NCI-H2081 (cell line): Measurements from ENCODE around the gene RASGRP4.
"Not testable (repeated sequence)": the region's sequence is repeated elsewhere in the genome, so short reads cannot be mapped to it uniquely, and the experiment has no call there.

ENCODE experiments used
- DNase-seq, 2 experiments: peaks; one replicate each; lab custom pipeline; 2025; lab: John Stamatoyannopoulos, UW

RASGRP4 gene, protein sequence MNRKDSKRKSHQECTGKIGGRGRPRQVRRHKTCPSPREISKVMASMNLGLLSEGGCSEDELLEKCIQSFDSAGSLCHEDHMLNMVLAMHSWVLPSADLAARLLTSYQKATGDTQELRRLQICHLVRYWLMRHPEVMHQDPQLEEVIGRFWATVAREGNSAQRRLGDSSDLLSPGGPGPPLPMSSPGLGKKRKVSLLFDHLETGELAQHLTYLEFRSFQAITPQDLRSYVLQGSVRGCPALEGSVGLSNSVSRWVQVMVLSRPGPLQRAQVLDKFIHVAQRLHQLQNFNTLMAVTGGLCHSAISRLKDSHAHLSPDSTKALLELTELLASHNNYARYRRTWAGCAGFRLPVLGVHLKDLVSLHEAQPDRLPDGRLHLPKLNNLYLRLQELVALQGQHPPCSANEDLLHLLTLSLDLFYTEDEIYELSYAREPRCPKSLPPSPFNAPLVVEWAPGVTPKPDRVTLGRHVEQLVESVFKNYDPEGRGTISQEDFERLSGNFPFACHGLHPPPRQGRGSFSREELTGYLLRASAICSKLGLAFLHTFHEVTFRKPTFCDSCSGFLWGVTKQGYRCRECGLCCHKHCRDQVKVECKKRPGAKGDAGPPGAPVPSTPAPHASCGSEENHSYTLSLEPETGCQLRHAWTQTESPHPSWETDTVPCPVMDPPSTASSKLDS

DNA sequence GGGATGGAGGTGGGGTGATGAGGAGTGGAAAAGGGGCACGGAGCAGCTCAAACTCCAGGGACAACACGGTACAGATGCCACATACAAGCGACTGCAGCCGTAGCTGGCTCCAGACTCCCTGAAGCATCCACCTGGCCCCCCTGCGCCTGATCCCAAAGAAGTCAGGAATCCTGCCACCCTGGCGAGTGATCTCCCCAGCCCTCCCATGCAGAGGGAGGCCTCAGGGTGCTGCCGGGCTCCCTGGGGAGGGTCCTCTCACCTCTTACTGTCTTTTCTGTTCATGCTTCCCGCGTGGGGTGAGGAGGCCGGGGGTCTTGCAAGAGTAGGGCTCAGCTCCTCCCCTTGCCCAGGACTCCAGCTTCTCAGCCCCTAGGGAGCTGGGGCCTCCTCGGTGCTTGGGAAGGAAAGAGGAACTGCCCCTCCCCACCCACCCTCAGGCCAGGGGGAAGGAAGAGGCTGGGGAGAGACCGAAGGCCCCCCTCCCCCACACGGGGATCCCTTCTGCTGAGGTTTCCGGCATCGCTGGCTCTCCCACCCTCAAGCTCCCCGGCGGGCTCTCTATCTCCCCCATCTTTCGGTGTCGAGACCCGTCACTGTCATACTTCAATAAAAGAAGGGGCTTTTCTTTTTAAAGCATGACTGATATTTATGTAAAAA is at the start of gene RASGRP4:
Gene RASGRP4, minus strand, starts transcription at position 410 of the 657 bp plus-strand sequence. Its CDS starts 128 bp downstream, at position 282.
- no peak for DNase-seq

DNA sequence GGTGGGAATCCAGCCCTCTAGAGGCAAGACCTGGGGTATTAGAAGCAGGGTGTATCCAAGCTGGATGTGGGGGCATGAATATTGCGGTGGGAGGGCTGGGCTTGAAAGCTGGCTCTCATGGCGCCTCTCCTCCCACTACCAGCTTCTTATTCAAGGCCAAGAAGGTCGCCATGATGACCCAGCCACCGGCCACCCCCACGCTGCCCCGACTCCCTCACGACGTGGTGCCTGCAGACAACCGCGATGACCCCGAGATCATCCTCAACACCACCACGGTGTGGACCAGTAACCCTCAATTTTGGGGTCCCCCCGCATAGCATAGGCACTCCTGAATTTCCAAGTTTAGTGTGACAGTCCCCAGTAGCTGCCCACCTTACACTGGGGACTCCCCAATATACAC is 49.2 kb upstream of the RASGRP4 start:
- no peak for DNase-seq

GRCh38 chr19:38473201-38473600 is 47.2 kb upstream of the RASGRP4 start:
- DNase-seq: no peak

DNA sequence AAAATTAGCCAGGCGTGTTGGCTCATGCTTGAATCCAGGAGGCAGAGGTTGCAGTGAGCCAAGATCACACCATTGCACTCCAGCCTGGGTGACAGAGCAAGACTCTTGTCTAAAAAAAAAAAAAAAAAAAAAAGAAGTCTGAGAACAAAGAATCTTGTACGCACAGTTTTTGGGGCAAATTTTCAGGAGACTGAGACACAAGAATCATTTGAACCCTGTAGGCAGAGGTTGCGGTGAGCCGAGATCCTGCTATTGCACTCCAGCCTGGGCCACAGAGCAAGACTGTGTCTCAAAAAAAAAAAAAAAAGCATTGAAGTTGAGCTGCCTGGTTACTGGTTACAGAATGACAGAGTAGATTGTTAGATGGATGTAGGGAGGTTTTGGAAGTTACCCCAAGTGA is 46.7 kb upstream of the RASGRP4 start:
- not testable (repeated sequence) for DNase-seq

DNA sequence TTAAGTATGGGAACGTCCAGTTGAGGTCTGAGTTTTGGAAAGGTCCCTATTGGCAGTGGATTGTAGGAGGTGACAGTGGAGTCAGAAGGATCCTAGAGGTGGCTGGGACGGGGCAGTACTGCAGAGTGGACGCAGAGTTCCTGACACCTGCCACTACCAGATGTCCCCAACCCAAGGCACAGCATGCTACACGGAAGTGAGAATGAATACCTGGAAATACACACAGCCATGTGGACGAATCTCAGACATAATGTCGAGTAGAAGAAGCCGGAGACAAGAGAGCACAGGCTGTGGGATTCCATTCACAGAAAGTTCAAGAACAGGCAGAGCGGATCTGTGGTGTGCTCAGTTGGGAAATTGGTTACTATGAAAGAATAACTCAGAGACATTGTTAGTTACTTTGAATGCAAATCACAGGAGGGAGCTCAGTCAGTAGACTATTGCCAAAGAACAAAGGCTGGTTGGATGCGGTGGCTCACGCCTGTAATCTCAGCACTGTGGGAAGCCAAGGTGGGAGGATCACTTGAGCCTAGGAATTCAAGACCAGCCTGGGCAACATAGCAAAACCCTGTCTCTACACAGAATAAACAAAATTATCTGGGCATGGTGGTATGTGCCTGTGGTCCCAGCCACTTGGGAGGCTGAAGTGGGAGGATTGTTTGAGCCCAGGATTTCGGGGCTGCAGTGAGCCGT is 44.9 kb upstream of the RASGRP4 start:
- DNase-seq: no peak

GRCh38 chr19:38469151-38469550 is 43.1 kb upstream of the RASGRP4 start:
- no peak for DNase-seq

DNA sequence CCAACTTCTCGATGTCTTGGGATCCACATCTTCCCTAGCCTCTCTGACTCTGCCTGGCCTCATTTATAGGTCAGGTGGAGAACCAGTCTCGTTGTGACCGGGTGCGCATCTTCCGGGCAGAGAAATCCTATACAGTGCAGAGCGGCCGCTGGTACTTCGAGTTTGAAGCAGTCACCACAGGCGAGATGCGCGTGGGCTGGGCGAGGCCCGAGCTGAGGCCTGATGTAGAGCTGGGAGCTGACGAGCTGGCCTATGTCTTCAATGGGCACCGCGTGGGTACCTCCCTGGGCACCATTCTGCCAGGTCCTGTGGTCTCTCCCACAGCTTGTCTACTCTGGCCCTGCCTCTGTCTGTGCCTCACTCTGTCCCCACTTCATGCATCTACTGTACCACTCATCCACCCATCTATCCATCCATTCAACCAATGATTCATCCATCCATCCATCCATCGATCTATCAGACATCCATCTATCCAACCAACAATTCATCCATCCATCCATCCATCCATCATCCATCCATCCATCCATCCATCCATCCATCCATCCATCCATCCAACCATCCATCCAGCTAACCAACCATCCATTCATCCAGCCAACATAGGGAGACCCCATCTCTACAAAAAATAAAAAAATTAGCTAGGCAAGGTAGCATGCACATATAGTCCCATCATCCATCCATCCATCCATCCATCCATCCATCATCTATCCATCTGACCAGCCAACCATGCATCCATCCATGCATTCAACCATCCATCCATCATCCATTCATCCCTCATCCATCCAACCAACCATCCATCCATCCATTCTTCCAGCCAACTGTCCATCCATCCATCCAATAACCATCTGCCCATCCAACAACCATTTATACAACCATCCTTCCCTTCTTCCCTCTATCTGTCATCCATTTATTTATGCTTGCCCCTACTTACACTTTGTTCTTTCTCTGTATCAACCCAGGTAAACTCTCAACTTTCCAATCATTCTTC is 41.8 kb upstream of the RASGRP4 start:
- no peak for DNase-seq

DNA sequence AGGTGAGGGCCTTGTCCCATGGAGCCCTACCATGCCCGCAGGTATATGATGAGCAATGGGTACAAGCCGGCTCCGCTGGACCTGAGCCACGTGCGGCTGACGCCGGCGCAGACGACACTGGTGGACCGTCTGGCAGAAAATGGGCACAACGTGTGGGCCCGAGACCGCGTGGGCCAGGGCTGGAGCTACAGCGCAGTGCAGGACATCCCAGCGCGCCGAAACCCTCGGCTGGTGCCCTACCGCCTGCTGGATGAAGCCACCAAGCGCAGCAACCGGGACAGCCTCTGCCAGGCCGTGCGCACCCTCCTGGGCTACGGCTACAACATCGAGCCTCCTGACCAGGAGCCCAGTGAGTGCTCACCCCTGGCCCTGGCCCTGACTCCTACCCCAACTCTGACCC is 40.0 kb upstream of the RASGRP4 start:
- no peak for DNase-seq

GRCh38 chr19:38464421-38465082 is 38.5 kb upstream of the RASGRP4 start:
- DNase-seq: no peak

DNA sequence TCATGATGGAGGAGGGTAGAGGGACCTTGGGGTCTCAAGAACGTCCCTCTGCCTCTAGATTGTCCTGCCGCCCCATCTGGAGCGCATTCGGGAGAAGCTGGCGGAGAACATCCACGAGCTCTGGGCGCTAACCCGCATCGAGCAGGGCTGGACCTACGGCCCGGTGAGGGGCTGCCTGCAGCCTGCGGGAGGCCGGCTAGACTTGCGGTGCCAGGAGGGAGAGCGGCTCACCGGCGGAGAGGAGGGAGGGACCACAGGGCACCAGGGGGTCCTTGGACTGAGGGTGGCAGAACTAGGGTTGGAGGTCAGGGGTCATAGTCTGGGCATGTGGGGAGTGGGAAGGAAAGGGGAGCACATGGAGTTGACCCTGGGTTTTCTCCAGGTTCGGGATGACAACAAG is 37.3 kb upstream of the RASGRP4 start:
- DNase-seq: no peak

GRCh38 chr19:38458991-38459390 is 33.0 kb upstream of the RASGRP4 start:
- DNase-seq: no peak

DNA sequence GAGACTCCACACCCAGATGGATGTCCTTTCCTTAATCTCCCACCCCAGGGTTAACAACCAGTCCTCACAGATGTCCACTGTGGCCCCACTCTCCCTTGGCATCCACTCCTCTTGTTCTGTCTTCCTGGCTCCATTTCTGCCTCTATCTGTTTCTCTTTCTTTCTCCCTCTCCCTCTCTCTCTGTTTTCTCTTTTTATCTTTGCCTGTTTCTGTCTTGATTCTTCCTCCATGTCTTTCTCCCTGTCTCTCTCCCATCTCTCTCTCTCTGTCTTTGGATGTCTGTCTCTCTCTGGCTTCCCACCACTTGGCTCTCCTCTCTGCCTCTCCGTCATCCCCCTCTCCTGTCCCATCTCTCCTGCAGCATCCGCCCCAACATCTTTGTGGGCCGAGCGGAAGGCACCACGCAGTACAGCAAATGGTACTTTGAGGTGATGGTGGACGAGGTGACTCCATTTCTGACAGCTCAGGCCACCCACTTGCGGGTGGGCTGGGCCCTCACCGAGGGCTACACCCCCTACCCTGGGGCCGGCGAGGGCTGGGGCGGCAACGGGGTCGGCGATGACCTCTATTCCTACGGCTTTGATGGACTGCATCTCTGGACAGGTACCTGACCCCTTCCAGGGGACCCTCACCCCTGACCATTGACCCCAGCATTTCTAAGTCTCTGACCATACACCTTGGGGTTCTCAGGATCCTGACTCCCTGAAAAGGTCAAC is 31.8 kb upstream of the RASGRP4 start:
- DNase-seq: no peak

DNA sequence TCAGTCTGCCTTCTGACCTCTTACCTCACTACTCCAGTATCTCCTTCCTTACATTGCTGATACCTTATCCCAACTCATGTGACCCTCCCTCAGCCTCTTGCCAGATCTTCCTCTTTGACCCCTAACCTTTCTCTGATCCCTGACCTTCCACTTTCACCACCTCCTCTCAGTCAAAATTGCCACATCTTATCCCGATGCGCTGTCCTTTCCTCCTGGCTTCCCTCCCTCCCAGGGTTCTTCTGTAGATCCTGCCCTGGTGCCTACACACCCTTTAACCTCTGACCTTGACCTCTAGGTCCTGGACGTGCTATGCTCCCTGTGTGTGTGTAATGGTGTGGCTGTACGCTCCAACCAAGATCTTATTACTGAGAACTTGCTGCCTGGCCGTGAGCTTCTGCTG is 31.2 kb upstream of the RASGRP4 start:
- no peak for DNase-seq

DNA sequence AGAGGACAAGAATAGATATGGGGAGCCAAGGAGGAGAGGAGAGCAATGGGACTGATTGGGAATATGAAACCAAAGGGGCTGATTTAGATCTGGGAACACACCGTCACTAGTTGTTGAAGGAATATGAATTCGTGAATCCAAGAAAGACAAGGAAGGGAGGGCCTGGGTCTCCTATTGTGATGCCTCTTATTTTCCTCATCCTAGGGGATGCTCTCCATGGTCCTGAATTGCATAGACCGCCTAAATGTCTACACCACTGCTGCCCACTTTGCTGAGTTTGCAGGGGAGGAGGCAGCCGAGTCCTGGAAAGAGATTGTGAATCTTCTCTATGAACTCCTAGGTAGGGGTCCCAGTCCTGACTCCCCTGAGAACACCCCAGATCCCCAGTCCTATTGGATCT is 29.0 kb upstream of the RASGRP4 start:
- no peak for DNase-seq

DNA sequence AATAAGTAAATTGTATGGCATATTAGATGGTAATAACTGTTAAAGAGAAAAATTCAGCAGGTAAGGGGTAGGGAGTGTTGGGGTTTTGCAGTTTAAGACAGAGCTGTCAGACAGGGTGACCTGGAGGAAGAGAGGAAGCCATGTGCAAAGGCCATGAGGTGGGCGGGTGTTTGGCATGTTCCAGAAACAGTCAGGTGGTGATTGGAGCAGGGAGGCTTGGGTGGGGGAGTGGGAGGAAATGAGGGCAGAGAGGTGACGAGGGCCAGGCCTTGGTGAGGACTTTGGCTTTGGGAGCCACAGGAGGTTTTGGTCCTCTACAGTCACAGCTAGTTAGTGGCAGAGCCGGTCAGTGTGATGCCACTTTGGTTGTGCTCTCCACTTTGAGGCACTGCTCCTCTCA is 27.6 kb upstream of the RASGRP4 start:
- DNase-seq: no peak

DNA sequence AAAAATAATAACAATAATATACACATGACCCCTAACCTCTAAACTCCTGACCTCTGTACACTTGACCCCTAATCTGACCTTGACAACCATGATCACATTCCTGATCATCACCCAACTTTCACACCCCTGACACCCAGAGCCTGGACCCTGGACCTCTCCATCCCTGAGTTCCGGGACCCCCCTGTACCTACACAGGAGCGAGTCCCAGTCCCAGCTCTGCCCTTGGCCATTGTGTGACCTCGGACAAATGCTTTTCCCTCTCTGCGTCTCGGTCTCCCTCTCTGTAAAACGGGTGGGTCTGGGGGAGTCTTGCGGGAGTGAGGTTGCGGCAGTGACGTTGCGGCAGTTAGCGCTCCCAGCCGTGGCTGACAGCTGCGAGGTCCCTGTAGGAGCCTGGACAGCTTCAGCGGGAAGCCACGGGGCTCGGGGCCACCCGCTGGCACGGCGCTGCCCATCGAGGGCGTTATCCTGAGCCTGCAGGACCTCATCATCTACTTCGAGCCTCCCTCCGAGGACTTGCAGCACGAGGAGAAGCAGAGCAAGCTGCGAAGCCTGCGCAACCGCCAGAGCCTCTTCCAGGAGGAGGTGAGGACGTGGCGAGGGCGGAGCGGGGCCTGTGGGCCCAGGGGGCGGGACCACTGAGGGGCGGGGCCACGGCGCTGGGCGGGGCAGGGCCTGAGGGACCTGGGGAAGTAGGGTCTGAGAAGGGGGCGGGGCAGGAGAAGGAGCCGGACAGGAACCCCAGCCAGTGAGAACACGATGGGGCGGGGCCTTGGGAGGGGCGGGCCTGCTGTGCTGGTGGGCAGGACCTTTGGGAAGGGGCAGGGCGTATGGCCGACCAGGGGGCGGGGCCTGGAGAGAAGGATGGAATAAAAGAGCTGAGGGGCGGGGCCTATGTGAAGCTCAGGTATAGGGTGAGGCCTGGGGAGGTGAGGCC is 26.7 kb upstream of the RASGRP4 start:
- peak in 1 of 2 experiments; percentile 1 for DNase-seq

- no peak for DNase-seq
Observed at GRCh38 chr19:38451629-38452028, 25.6 kb upstream of the RASGRP4 start.

DNA sequence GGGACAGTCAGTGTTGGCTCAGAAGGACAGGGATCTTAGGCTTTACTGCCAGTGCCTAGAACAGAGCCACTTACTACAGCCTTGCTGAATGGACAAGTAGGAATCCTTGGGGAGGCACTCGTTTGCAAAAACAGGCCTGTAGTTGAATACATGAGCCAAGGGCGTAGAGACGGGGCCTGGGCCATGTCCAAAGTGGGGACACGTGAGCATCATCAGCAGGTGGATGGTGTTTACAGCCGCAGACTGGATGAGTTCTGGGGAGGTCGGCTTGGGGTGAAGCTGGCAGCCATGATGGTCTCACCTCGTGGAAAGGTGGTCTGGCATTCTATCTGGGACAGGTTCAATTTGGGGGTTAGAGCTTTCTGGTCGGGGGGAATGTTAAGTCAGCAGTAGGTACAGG is 25.0 kb upstream of the RASGRP4 start:
- DNase-seq: no peak

GRCh38 chr19:38449518-38449917 is 23.5 kb upstream of the RASGRP4 start:
- DNase-seq: no peak
